NCI-H1930 (cell line): ENCODE measurements around the gene TMEM18.

ENCODE experiments used
- DNase-seq, 2 experiments: peaks; one replicate each; lab custom pipeline; 2025; lab: John Stamatoyannopoulos, UW

The TMEM18 gene

GRCh38 chr2:651951-652373, 25.2 kb downstream of the TMEM18 start:
- DNase-seq, result no peak

GRCh38 chr2:650343-651310, 26.6 kb downstream of the TMEM18 start:
- DNase-seq, result no peak

GRCh38 chr2:649426-650342, 27.5 kb downstream of the TMEM18 start:
- no peak for DNase-seq

- no peak for DNase-seq
Observed at GRCh38 chr2:648476-649424, 28.5 kb downstream of the TMEM18 start.

DNA sequence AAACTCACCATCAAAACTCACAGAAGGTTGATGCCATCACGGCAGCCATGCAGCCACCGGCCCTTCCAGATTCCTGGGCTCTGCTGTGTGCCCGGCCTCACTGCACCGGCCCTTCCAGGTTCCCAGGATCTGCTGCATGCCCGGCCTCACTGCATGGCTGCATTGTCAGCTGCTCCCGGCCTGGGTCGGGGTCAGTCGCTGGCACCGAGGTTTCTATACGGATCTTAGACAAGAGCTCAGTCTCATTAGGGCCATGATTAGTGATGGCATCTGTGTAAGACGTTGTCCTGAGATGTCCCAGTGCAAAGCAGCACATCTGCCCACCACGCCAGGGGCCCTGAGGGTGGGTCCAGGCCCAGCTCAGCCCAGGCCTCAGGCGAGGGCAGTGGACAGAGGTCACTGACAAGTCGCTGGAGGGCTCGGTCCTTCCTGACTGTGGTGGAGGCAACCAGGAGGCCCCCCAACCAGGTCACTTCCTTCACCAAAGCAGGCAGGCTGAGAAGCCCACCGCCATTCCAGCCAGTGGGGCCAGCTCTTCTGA, 29.4 kb downstream of the TMEM18 start:
- no peak for DNase-seq

- no peak for DNase-seq
Observed at GRCh38 chr2:647003-647560, 30.1 kb downstream of the TMEM18 start.

- no peak for DNase-seq
Observed at GRCh38 chr2:644871-645270, 32.3 kb downstream of the TMEM18 start.

DNA sequence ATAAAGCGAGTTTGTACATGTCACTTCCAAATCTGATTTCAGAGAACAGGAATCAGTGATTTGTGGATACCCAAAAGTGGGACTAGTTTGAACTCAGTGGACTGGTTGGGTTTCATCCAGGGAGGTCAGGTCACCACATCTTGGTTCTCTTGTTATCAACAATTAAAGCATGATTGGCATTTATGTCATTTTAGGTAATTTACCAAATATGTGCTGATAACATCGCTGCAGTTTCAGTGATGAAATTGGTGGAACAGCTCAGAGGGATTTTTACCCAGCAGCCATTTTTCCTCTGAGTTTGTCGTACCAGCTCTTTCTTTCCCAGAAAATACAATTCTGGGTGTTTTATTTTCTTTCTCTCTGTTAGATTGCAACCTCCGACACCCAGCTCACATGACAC, 33.4 kb downstream of the TMEM18 start:
- no peak for DNase-seq

DNA sequence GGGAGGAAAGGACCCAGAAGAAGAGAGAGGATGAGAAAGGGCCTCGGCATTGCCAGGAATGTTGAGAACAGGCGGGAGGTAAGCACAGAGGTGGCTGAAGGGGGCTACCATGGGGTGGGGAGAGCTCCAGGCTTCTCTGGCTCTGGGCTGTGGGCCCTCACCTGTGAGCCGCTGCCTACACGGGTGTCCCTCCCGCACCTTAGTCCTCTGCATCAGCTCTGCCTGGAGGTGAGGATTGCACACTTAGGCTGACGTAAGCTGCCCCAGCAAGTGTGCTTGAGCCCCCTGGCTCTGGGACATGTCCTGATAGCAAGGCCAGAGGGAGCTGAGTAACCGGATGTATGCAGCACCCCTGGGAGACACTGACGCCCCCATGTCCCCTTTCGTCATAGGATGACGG, 33.9 kb downstream of the TMEM18 start:
- DNase-seq, result no peak

DNA sequence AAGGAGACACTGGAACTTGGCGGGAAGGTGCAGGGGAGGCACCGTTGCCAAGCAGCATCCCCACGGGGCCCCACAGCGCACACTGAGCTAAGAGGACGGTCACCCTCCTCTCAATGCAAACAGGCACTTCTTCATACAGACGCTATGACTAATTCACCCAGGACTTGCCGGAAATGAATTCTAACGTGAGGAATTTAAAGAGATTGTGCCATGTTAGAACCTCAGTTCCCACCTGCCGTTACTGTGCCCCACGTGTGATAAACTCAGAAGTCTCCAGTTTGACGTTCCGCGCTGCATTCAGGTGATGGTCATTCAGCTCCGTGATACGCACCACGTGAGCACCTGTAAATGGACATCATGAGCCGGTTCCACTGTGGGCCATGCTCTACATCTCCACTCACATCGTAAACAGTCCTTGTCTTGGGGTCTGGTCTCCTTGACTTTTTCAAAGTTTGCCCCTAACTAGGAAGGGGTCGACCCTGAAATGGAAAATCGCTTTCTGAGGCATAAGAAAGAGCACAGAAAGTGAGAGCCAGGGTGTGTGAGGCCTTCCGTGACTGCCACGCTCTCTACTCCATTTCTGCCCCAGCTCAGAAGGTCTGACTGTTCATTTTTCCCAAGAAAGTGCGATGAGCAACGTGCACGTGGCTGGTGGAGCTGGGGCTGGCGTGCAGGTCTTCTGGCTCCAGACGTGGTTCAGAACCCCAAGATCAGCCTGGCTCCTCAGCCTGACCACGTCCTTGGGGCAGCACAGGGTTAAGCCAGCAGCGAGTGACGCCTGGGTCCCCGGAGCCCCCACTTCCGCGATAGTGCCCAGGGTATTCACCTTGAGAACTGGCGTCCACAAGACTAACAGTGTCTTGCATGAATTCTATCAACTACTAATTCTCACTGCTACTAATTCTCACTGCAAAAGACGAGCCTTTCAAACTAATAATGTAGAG, 35.1 kb downstream of the TMEM18 start:
- no peak for DNase-seq

GRCh38 chr2:641164-641871, 35.9 kb downstream of the TMEM18 start:
- no peak for DNase-seq

DNA sequence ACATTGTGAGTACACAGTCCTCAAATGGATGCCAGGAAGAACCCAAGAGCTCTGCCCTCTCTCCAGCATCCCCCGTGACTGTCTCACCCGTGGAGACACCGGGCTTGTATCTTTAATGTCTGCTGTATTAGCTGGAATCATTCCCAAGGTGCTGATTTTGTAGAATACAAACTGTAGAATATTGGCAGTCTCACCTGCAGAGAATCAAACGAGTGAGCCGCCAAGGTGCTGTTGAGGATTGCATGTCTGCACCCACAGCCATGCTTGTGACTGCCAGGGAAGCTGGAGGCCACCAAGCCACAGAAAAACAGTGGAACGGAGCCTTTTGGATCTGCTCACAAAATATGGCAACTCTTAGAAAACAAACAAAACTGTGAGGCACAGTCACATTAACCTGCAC, 37.5 kb downstream of the TMEM18 start:
- no peak for DNase-seq

- no peak for DNase-seq
Observed at GRCh38 chr2:637804-638203, 39.4 kb downstream of the TMEM18 start.

DNA sequence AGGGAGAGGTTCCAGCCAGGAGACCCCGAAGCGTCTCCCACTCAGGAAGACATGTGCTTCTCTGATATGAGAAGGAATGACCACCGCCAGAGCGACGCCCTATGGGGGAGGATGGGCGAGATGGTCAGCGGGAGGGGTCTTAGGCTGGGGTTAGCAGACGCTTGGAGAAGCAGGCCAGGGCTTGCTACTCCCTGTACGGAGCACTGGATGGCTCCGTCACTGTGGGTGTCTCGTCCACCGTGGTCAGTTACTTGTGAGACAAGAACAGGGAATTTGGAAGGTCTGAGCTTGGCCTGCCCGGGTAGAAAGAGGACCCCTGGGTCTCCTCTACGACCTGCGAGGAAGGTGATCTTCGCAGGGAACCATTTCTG, 39.8 kb downstream of the TMEM18 start:
- no peak for DNase-seq

GRCh38 chr2:636641-637405, 40.4 kb downstream of the TMEM18 start:
- peak in 1 of 2 experiments; percentile 7 for DNase-seq

- DNase-seq, result no peak
Observed at GRCh38 chr2:635687-636621, 41.3 kb downstream of the TMEM18 start.

GRCh38 chr2:634636-635388, 42.4 kb downstream of the TMEM18 start:
- DNase-seq, result no peak
